ENCODE results near the gene LRRTM1.

GRCh38 chr2:80312282-80312839 is 7.8 kb upstream of the LRRTM1 start:
- TF ChIP-seq CTCF (IDR thresholded peaks at IDR 0.05; ENCODE audit: low read depth, low read length, poor library complexity, severe bottlenecking) = no peak
- no peak for TF ChIP-seq EZH2phosphoT487 (IDR thresholded peaks at IDR 0.05; ENCODE audit: borderline replicate concordance, low read length)
